BLaER1 (cell line): Measurements from ENCODE around the gene P2RX2.

ENCODE experiments used
- H3K27ac ChIP-seq: shearing (Covaris generic); formaldehyde crosslinking; 2 replicates; pipeline ENCODE4 v1.8.1; 2022
- H3K27me3 ChIP-seq: shearing (Covaris generic); formaldehyde crosslinking; 2 replicates; pipeline ENCODE4 v1.8.1; 2022
- H3K36me3 ChIP-seq: shearing (Covaris generic); formaldehyde crosslinking; 2 replicates; pipeline ENCODE4 v1.8.1; 2022
- H3K4me1 ChIP-seq: shearing (Covaris generic); formaldehyde crosslinking; 2 replicates; pipeline ENCODE4 v1.8.1; 2022
- H3K4me2 ChIP-seq: shearing (Covaris generic); formaldehyde crosslinking; 2 replicates; pipeline ENCODE4 v1.8.1; 2022
- H3K4me3 ChIP-seq: shearing (Covaris generic); formaldehyde crosslinking; 2 replicates; pipeline ENCODE4 v1.8.1; 2022
- H3K9ac ChIP-seq: shearing (Covaris generic); formaldehyde crosslinking; 2 replicates; pipeline ENCODE4 v1.8.1; 2022
- H3K9me3 ChIP-seq: shearing (Covaris generic); formaldehyde crosslinking; 2 replicates; pipeline ENCODE4 v1.8.1; 2022
- H4K20me1 ChIP-seq: shearing (Covaris generic); formaldehyde crosslinking; 2 replicates; pipeline ENCODE4 v1.8.1; 2022
- Cebpa-rat ChIP-seq: shearing (Covaris generic); IDR thresholded peaks from 2 replicates; pipeline ENCODE4 v1.8.1; 2022

Gene P2RX2

GRCh38 chr12:132618683-132619043 lies at the start of gene P2RX2:
Gene P2RX2, plus strand, starts transcription at chr12:132618776. Its CDS starts 41 bp downstream, at chr12:132618817.
- peaks cover 34% of the 10 kb centered on the region for H3K9me3 ChIP-seq
- peaks cover 32% of the 10 kb centered on the region for H4K20me1 ChIP-seq
- no peak within 1 kb of the TSS for H3K9ac ChIP-seq
- H3K27me3 ChIP-seq = peaks cover 58% of the 10 kb centered on the region
- peaks cover 14% of the 10 kb centered on the region for H3K36me3 ChIP-seq
- no peak within 1 kb of the TSS for H3K27ac ChIP-seq
- peaks cover 4% of the 10 kb centered on the region; the same call in 1 of the 2 replicates for H3K4me1 ChIP-seq
- no peak within 1 kb of the TSS for H3K4me2 ChIP-seq
- TF ChIP-seq Cebpa-rat = no peak
- no peak within 1 kb of the TSS for H3K4me3 ChIP-seq

- no peaks in the 10 kb centered on the region for H3K27me3 ChIP-seq
- no peaks in the 10 kb centered on the region for H3K9me3 ChIP-seq
- H3K9ac ChIP-seq = peak overlapping the region; percentile 69
- H3K36me3 ChIP-seq = peaks cover 95% of the 10 kb centered on the region
- peak overlapping the region; percentile 83 for H3K4me2 ChIP-seq
- H3K4me1 ChIP-seq = peaks cover 56% of the 10 kb centered on the region
- H3K4me3 ChIP-seq = no peak overlapping the region
- TF ChIP-seq Cebpa-rat = no peak
- H3K27ac ChIP-seq = peak overlapping the region; percentile 76
- peaks cover 99% of the 10 kb centered on the region for H4K20me1 ChIP-seq
These were observed 49.6 kb upstream of the P2RX2 start for GRCh38 chr12:132568826-132569480.

- Histone ChIP-seq H3K4me1 (peaks cover 49% of the 10 kb centered on the region), H3K4me2 (peak overlapping the region; percentile 83; the same call in 1 of the 2 replicates), H3K9ac (no peak overlapping the region), H3K9me3 (no peaks in the 10 kb centered on the region), H3K27me3 (no peaks in the 10 kb centered on the region), H3K36me3 (peaks cover 97% of the 10 kb centered on the region), H3K4me3 (no peak overlapping the region), H3K27ac (peak overlapping the region; percentile 76; the same call in 1 of the 2 replicates), H4K20me1 (peaks cover 99% of the 10 kb centered on the region)
- no peak for TF ChIP-seq Cebpa-rat
These were observed 48.6 kb upstream of the P2RX2 start for GRCh38 chr12:132569856-132570480.

GRCh38 chr12:132570635-132571034 lies 47.9 kb upstream of the P2RX2 start:
- no peak overlapping the region for H3K4me3 ChIP-seq
- H3K27me3 ChIP-seq = no peaks in the 10 kb centered on the region
- H3K9me3 ChIP-seq = no peaks in the 10 kb centered on the region
- H3K9ac ChIP-seq = no peak overlapping the region
- peaks cover 97% of the 10 kb centered on the region for H3K36me3 ChIP-seq
- H4K20me1 ChIP-seq = peaks cover 99% of the 10 kb centered on the region
- no peak overlapping the region for H3K4me2 ChIP-seq
- TF ChIP-seq Cebpa-rat = no peak
- 0 out of 2 replicates have a peak overlapping the region, but pooled peaks have one; percentile 22 for H3K27ac ChIP-seq
- peaks cover 44% of the 10 kb centered on the region for H3K4me1 ChIP-seq

- Histone ChIP-seq H3K27ac (0 out of 2 replicates have a peak overlapping the region, but pooled peaks have one; percentile 22), H3K4me3 (no peak overlapping the region), H3K4me1 (peaks cover 42% of the 10 kb centered on the region), H4K20me1 (peaks cover 99% of the 10 kb centered on the region), H3K9me3 (no peaks in the 10 kb centered on the region), H3K4me2 (no peak overlapping the region), H3K27me3 (no peaks in the 10 kb centered on the region), H3K36me3 (peaks cover 97% of the 10 kb centered on the region), H3K9ac (no peak overlapping the region)
- TF ChIP-seq Cebpa-rat = no peak
These were observed 47.5 kb upstream of the P2RX2 start for GRCh38 chr12:132571051-132571450.

GRCh38 chr12:132571598-132571997 lies 47.0 kb upstream of the P2RX2 start:
- H3K36me3 ChIP-seq = peaks cover 97% of the 10 kb centered on the region
- H3K27ac ChIP-seq = no peak overlapping the region
- H3K4me2 ChIP-seq = no peak overlapping the region
- H3K9ac ChIP-seq = no peak overlapping the region
- H3K4me1 ChIP-seq = peaks cover 39% of the 10 kb centered on the region
- no peak overlapping the region for H3K4me3 ChIP-seq
- H3K9me3 ChIP-seq = no peaks in the 10 kb centered on the region
- H3K27me3 ChIP-seq = no peaks in the 10 kb centered on the region
- H4K20me1 ChIP-seq = peaks cover 99% of the 10 kb centered on the region
- no peak for TF ChIP-seq Cebpa-rat

- Histone ChIP-seq H3K4me3 (no peak overlapping the region), H3K9me3 (no peaks in the 10 kb centered on the region), H3K27me3 (no peaks in the 10 kb centered on the region), H3K36me3 (peaks cover 97% of the 10 kb centered on the region), H4K20me1 (peaks cover 99% of the 10 kb centered on the region), H3K4me1 (peaks cover 39% of the 10 kb centered on the region), H3K4me2 (no peak overlapping the region), H3K9ac (no peak overlapping the region), H3K27ac (no peak overlapping the region)
- TF ChIP-seq Cebpa-rat = no peak
These were observed 46.5 kb upstream of the P2RX2 start for GRCh38 chr12:132572106-132572505.

- Histone ChIP-seq H3K9me3 (no peaks in the 10 kb centered on the region), H3K27ac (no peak overlapping the region), H3K4me3 (no peak overlapping the region), H3K4me1 (peaks cover 29% of the 10 kb centered on the region), H3K9ac (no peak overlapping the region), H3K27me3 (no peaks in the 10 kb centered on the region), H4K20me1 (peaks cover 99% of the 10 kb centered on the region), H3K4me2 (no peak overlapping the region), H3K36me3 (peaks cover 97% of the 10 kb centered on the region)
- TF ChIP-seq Cebpa-rat = no peak
These were observed 45.5 kb upstream of the P2RX2 start for GRCh38 chr12:132572801-132573760.

GRCh38 chr12:132574271-132574996 lies 44.1 kb upstream of the P2RX2 start:
- H3K4me1 ChIP-seq = peaks cover 16% of the 10 kb centered on the region
- H3K9me3 ChIP-seq = no peaks in the 10 kb centered on the region
- H3K4me2 ChIP-seq = no peak overlapping the region
- H3K27ac ChIP-seq = no peak overlapping the region
- TF ChIP-seq Cebpa-rat = no peak
- H3K27me3 ChIP-seq = no peaks in the 10 kb centered on the region
- H3K36me3 ChIP-seq = peaks cover 98% of the 10 kb centered on the region
- no peak overlapping the region for H3K4me3 ChIP-seq
- H3K9ac ChIP-seq = no peak overlapping the region
- H4K20me1 ChIP-seq = peaks cover 99% of the 10 kb centered on the region
